SK-N-SH (cell line): Measurements from ENCODE around the gene TEX12. TPM values are rescaled to one million over a fixed set of nuclear protein-coding genes. Genes with fewer than 3 reads are reported as not detected.

Source experiments
- CTCF ChIA-PET: fragments of 300-600, 350-600 bp; formaldehyde crosslinking; extraction: SDS; loops from one replicate; lab custom pipeline; 2021; lab: Yijun Ruan, JAX
- POLR2A ChIA-PET: fragments of 350-600 bp; sonication (Branson Sonifier 250); formaldehyde crosslinking; extraction: SDS; loops from one replicate; lab custom pipeline; 2020; ENCODE audit warnings: antibody characterized with exemption, inconsistent platforms; lab: Yijun Ruan, JAX
- DNase-seq: peaks from one replicate; pipeline ENCODE4 v3.0.0; 2012
- H2AFZ ChIP-seq: fragments of 200-600 bp; sonication (generic); 2 replicates; pipeline ENCODE4 v1.8.1; 2016; ENCODE audit warnings: antibody characterized with exemption, mild to moderate bottlenecking, low read depth
- H3F3A ChIP-seq: fragments of 200-600 bp; sonication (generic); replicated peaks from 2 replicates; pipeline ENCODE3; 2016; ENCODE audit warnings: antibody characterized with exemption, mild to moderate bottlenecking; ENCODE audit not compliant: insufficient read depth
- H3K27ac ChIP-seq, 2 experiments: fragments of 200-500 bp in 1 of 2; fragments of 200-600 bp in 1 of 2; sonication (Bioruptor generic) in 1 of 2; sonication (generic), shearing (Covaris generic) in 1 of 2; 2 replicates each; pipeline versions ENCODE4 v1.5.1 to v1.6.1; 2014 to 2016; ENCODE audit warnings: low read depth in 2 of 2, inconsistent platforms in 1 of 2, low read length in 1 of 2, mild to moderate bottlenecking in 1 of 2, mixed read lengths in 1 of 2
- H3K27me3 ChIP-seq: fragments of 200-600 bp; sonication (generic), shearing (Covaris generic); 2 replicates; pipeline ENCODE4 v1.6.1; 2016; ENCODE audit warnings: mixed run types; ENCODE audit not compliant: insufficient read depth
- H3K36me3 ChIP-seq, 2 experiments: fragments of 200-500 bp in 1 of 2; fragments of 200-600 bp in 1 of 2; sonication (Bioruptor generic) in 1 of 2; sonication (generic) in 1 of 2; replicated peaks in 1 of 2; 2 replicates each; pipeline versions ENCODE3 to v1.5.1; 2014 to 2016; ENCODE audit warnings: low read length in 1 of 2, mild to moderate bottlenecking in 1 of 2; ENCODE audit not compliant: insufficient read depth in 2 of 2, control insufficient read depth in 1 of 2
- H3K4me1 ChIP-seq, 2 experiments: fragments of 200-500 bp in 1 of 2; fragments of 200-600 bp in 1 of 2; sonication (Bioruptor generic) in 1 of 2; sonication (generic), shearing (Covaris generic) in 1 of 2; 2 replicates each; pipeline versions ENCODE4 v1.5.1 to v1.6.1; 2014 to 2016; ENCODE audit warnings: low read depth in 1 of 2, low read length in 1 of 2, mixed run types in 1 of 2; ENCODE audit not compliant: insufficient read depth in 2 of 2, control insufficient read depth in 1 of 2
- H3K4me2 ChIP-seq: fragments of 200-600 bp; sonication (generic), shearing (Covaris generic); 2 replicates; pipeline ENCODE4 v1.6.1; 2017; ENCODE audit warnings: mixed run types
- H3K4me3 ChIP-seq, 2 experiments: fragments of 200-500 bp in 1 of 2; fragments of 200-600 bp in 1 of 2; sonication (Bioruptor generic) in 1 of 2; sonication (generic), shearing (Covaris generic) in 1 of 2; 2 replicates each; pipeline versions ENCODE4 v1.5.1 to v1.8.1; 2014 to 2016; ENCODE audit warnings: low read depth in 2 of 2, inconsistent platforms in 1 of 2, low read length in 1 of 2, mild to moderate bottlenecking in 1 of 2, mixed read lengths in 1 of 2, moderate library complexity in 1 of 2
- H3K79me2 ChIP-seq: fragments of 200-600 bp; sonication (generic); 2 replicates; pipeline ENCODE4 v1.8.1; 2017; ENCODE audit warnings: mild to moderate bottlenecking; ENCODE audit not compliant: insufficient read depth
- H3K9ac ChIP-seq: fragments of 200-600 bp; sonication (generic); 2 replicates; pipeline ENCODE4 v1.6.1; 2017; ENCODE audit warnings: mixed run types
- H3K9me2 ChIP-seq: fragments of 200-600 bp; sonication (generic); 2 replicates; pipeline ENCODE4 v1.6.1; 2017; ENCODE audit warnings: mixed run types
- H3K9me3 ChIP-seq: fragments of 200-600 bp; sonication (generic); 2 replicates; pipeline ENCODE4 v1.6.1; 2017; ENCODE audit warnings: mixed run types, mild to moderate bottlenecking, moderate library complexity
- H4K20me1 ChIP-seq: fragments of 200-600 bp; sonication (generic); 2 replicates; pipeline ENCODE4 v1.6.1; 2017; ENCODE audit warnings: mild to moderate bottlenecking, mixed run types; ENCODE audit not compliant: insufficient read depth
- CHD2 ChIP-seq: fragments of 150-350 bp; IDR thresholded peaks from 2 replicates; pipeline ENCODE4 v1.6.1; 2018; ENCODE audit warnings: low read length; ENCODE audit not compliant: partially characterized antibody
- ELF1 ChIP-seq: IDR thresholded peaks from 2 replicates; pipeline ENCODE4 v1.4.0; 2012
- FOSL2 ChIP-seq: IDR thresholded peaks from 2 replicates; pipeline ENCODE4 v1.4.0; 2012; ENCODE audit warnings: low read depth, mild to moderate bottlenecking, moderate library complexity, borderline replicate concordance
- FOXM1 ChIP-seq: IDR thresholded peaks from 2 replicates; pipeline ENCODE4 v1.4.0; 2012; ENCODE audit warnings: low read depth, mild to moderate bottlenecking
- GABPA ChIP-seq: IDR thresholded peaks from 2 replicates; pipeline ENCODE4 v1.4.0; 2012; ENCODE audit warnings: low read depth, mild to moderate bottlenecking
- GATA2 ChIP-seq: sonication (generic); formaldehyde crosslinking; IDR thresholded peaks from 2 replicates; pipeline ENCODE4 v1.5.0; 2020; ENCODE audit warnings: mild to moderate bottlenecking, missing genetic modification reagents
- MEF2A ChIP-seq: IDR thresholded peaks from 2 replicates; pipeline ENCODE4 v1.4.0; 2012; ENCODE audit warnings: low read depth, borderline replicate concordance
- NFIC ChIP-seq: IDR thresholded peaks from 2 replicates; pipeline ENCODE4 v1.4.0; 2012; ENCODE audit warnings: borderline replicate concordance
- POLR2AphosphoS5 ChIP-seq: IDR thresholded peaks from 2 replicates; pipeline ENCODE4 v1.6.1; 2012; ENCODE audit warnings: low read depth, low read length
- RCOR1 ChIP-seq: fragments of 150-350 bp; IDR thresholded peaks from 2 replicates; pipeline ENCODE4 v1.6.1; 2017; ENCODE audit warnings: antibody characterized with exemption, low read length
- REST ChIP-seq: IDR thresholded peaks from 2 replicates; pipeline ENCODE4 v1.6.1; 2012; ENCODE audit warnings: mild to moderate bottlenecking, low read depth, low read length, moderate library complexity
- RFX5 ChIP-seq: IDR thresholded peaks from 2 replicates; pipeline ENCODE4 v1.6.1; 2012; ENCODE audit warnings: mild to moderate bottlenecking, improper control_type of control experiment, low read length
- SMC3 ChIP-seq: IDR thresholded peaks from 2 replicates; pipeline ENCODE4 v1.6.1; 2012; ENCODE audit warnings: low read depth, low read length, improper control_type of control experiment
- TAF1 ChIP-seq: IDR thresholded peaks from 2 replicates; pipeline ENCODE4 v1.6.1; 2012; ENCODE audit warnings: low read depth, mild to moderate bottlenecking, low read length, moderate library complexity, borderline replicate concordance
- TEAD4 ChIP-seq: IDR thresholded peaks from 2 replicates; pipeline ENCODE4 v1.4.0; 2012; ENCODE audit warnings: mild to moderate bottlenecking, borderline replicate concordance; ENCODE audit not compliant: insufficient read depth
- WGBS: methylation state at CpG from one replicate; pipeline ENCODE4 v1.1.6; 2017; ENCODE audit warnings: low lambda C conversion rate; 5-methylcytosine and 5-hydroxymethylcytosine counted together
- polyA plus RNA-seq, 3 experiments: library from polyadenylated mRNA; depleted of rRNA; stranded (reverse); fragments of >200 nt; gene quantifications; 2 replicates each; pipeline ENCODE4 v1.2.3, GENCODE V29; 2012
- TF ChIP-seq, protein P1 (sequence below): fragments of 150-350 bp; IDR thresholded peaks from 2 replicates; pipeline ENCODE4 v1.6.1; 2016; ENCODE audit warnings: mild to moderate bottlenecking, low read depth, low read length
- TF ChIP-seq, protein P2 (sequence below): fragments of 200-600 bp; sonication (generic); IDR thresholded peaks from 2 replicates; pipeline ENCODE4 v1.6.1; 2017; ENCODE audit warnings: antibody characterized with exemption, mild to moderate bottlenecking, moderate library complexity
- TF ChIP-seq, protein P3 (sequence below): IDR thresholded peaks from 2 replicates; pipeline ENCODE4 v1.4.0; 2012; ENCODE audit warnings: low read depth, borderline replicate concordance

Gene TEX12
- polyA plus RNA-seq, 1 of the 3 experiments (the other 2 are of a cell fraction), result not detected

- H3K4me3 ChIP-seq, result no peak overlapping the region
- no peak overlapping the region for H3K27ac ChIP-seq
- 91% methylated on average over 6 of the region's 6 CpGs for WGBS
Observed at GRCh38 chr11:112215621-112216020, 48.4 kb downstream of the TEX12 start.

More at GRCh38 chr11:112215621-112216020, 48.4 kb downstream of the TEX12 start:
- Histone ChIP-seq H3K79me2 (no peaks in the 10 kb centered on the region), H3K9me3 (no peaks in the 10 kb centered on the region), H3F3A (no peaks in the 10 kb centered on the region), H3K27me3 (no peaks in the 10 kb centered on the region), H4K20me1 (no peaks in the 10 kb centered on the region)
- DNase-seq, result no peak
- TF ChIP-seq, protein P1, sequence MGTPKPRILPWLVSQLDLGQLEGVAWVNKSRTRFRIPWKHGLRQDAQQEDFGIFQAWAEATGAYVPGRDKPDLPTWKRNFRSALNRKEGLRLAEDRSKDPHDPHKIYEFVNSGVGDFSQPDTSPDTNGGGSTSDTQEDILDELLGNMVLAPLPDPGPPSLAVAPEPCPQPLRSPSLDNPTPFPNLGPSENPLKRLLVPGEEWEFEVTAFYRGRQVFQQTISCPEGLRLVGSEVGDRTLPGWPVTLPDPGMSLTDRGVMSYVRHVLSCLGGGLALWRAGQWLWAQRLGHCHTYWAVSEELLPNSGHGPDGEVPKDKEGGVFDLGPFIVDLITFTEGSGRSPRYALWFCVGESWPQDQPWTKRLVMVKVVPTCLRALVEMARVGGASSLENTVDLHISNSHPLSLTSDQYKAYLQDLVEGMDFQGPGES, result no peak
- no peak for TF ChIP-seq SMC3
- no peak for TF ChIP-seq REST
- TF ChIP-seq TEAD4, result no peak
- TF ChIP-seq NFIC, result no peak
- no peak for TF ChIP-seq MEF2A
- TF ChIP-seq TAF1, result no peak
- TF ChIP-seq RCOR1, result no peak
- no peak for TF ChIP-seq FOSL2
- TF ChIP-seq RFX5, result no peak
- TF ChIP-seq FOXM1, result no peak
- TF ChIP-seq, protein P2, sequence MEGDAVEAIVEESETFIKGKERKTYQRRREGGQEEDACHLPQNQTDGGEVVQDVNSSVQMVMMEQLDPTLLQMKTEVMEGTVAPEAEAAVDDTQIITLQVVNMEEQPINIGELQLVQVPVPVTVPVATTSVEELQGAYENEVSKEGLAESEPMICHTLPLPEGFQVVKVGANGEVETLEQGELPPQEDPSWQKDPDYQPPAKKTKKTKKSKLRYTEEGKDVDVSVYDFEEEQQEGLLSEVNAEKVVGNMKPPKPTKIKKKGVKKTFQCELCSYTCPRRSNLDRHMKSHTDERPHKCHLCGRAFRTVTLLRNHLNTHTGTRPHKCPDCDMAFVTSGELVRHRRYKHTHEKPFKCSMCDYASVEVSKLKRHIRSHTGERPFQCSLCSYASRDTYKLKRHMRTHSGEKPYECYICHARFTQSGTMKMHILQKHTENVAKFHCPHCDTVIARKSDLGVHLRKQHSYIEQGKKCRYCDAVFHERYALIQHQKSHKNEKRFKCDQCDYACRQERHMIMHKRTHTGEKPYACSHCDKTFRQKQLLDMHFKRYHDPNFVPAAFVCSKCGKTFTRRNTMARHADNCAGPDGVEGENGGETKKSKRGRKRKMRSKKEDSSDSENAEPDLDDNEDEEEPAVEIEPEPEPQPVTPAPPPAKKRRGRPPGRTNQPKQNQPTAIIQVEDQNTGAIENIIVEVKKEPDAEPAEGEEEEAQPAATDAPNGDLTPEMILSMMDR, result no peak
- no peak for TF ChIP-seq GABPA
- TF ChIP-seq POLR2AphosphoS5, result no peak
- no peak for TF ChIP-seq CHD2
- no peak for TF ChIP-seq ELF1
- no peak for TF ChIP-seq GATA2
- TF ChIP-seq, protein P3, sequence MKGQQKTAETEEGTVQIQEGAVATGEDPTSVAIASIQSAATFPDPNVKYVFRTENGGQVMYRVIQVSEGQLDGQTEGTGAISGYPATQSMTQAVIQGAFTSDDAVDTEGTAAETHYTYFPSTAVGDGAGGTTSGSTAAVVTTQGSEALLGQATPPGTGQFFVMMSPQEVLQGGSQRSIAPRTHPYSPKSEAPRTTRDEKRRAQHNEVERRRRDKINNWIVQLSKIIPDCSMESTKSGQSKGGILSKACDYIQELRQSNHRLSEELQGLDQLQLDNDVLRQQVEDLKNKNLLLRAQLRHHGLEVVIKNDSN, result no peak
- TF ChIP-seq, all 33 proteins: peak for 0
- no peak overlapping the region for H2AFZ ChIP-seq
- H3K9me2 ChIP-seq, result no peaks in the 10 kb centered on the region
- no peaks in the 10 kb centered on the region for H3K36me3 ChIP-seq
- peaks cover 0 to 4% of the 10 kb centered on the region in 2 experiments; a peak in 2 of 4 replicates for H3K4me1 ChIP-seq
- H3K9ac ChIP-seq, result no peak overlapping the region
- H3K4me2 ChIP-seq, result no peak overlapping the region
- CTCF ChIA-PET, result interaction anchor here (0.5 to 17.1 kb wide), 2 partner anchors 59 to 328 kb away, joined by 3 to 620 read pairs; partner anchors contain the start of gene PLET1
- POLR2A ChIA-PET, result no interaction called here
